Effector memory CD8-positive, alpha-beta T cell (primary cell): ENCODE results near the gene ABCB10.
"Not testable (repeated sequence)": the region's sequence is repeated elsewhere in the genome, so short reads cannot be mapped to it uniquely, and the experiment has no call there.

Experiments used
- ATAC-seq: fragments of 150-1000 bp; cut with Tn5 transposase; replicated peaks from 2 replicates; pipeline ENCODE4 v1.10.0; 2021; ENCODE audit warnings: mild to moderate bottlenecking, moderate library complexity
- DNase-seq, 3 experiments: peaks; one replicate each; pipeline ENCODE4 v3.0.0; 2021
- H3K27ac Mint-ChIP-seq, 2 donors: one replicate each; pipeline ENCODE4 v1.8.0; 2022; ENCODE audit warnings: mild to moderate bottlenecking in 2 of 2, mixed read lengths in 2 of 2, moderate library complexity in 2 of 2
- H3K27me3 Mint-ChIP-seq, 2 donors: one replicate each; pipeline ENCODE4 v1.8.0; 2022; ENCODE audit warnings: mixed read lengths in 2 of 2
- H3K36me3 Mint-ChIP-seq: one replicate; pipeline ENCODE4 v1.8.0; 2022; ENCODE audit warnings: mild to moderate bottlenecking, moderate library complexity, mixed read lengths; ENCODE audit not compliant: insufficient read depth
- H3K4me1 Mint-ChIP-seq, 2 donors: one replicate each; pipeline ENCODE4 v1.8.0; 2022; ENCODE audit warnings: low read depth in 2 of 2, mixed read lengths in 2 of 2
- H3K4me3 Mint-ChIP-seq, 2 donors: one replicate each; pipeline ENCODE4 v1.8.0; 2022; ENCODE audit warnings: mild to moderate bottlenecking in 2 of 2, mixed read lengths in 2 of 2, moderate library complexity in 2 of 2
- H3K9me3 Mint-ChIP-seq, 2 donors: one replicate each; pipeline ENCODE4 v1.8.0; 2022; ENCODE audit warnings: mixed read lengths in 2 of 2

Gene ABCB10

DNA sequence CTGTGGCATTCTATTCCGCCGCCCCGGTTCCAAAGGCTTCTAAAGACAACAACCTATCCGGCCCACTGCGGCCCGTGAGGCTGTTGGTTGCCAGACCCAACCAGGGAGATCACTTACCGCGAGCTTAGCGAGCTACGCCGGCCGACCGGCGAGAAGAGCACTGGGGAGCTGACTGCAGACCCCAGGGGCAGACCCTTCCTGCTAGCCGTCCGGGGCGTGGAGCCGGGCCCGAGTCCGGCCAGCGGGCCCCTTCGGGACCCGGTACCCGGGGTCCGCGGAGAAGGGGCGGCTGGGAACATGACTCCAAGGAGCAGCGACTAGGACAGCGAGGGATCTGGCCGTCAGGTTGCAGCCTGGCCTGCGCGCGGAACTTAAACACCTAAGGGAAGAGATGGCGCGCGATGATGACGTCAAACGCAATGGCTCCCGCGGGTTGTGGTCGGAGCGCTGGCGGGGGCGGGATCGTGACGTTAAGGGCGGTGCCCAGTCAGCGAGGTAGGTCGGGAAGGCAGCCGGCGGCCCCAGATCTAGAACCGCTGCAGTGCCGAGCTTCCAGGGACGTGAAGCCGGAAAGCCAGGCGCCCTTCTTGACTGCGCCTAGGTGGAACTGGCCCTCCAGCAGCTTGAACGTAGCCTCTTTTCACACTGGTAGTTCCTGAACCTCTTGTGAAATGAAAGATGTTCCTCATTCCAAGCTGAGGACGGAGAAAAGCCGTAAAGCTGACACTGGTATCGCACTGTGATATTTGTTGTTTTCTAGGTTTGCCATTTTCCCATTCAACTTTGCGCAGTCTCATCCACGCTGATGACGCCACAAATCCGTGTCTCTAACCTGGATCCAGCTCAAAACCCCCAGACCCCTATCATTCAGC, 50.3 kb downstream of the ABCB10 start, which contains the start of gene NUP133:
NUP133 (minus strand) TSS at position 391 of the 872 bp plus-strand sequence; CDS start at position 299, 92 bp downstream.
- peak; percentile 97 to 98 (median 97) for DNase-seq
- H3K9me3 Mint-ChIP-seq = no peaks in the 10 kb centered on the region
- H3K27ac Mint-ChIP-seq = peak within 1 kb of the TSS; percentile 96 to 97
- H3K27me3 Mint-ChIP-seq = peaks cover 0 to 5% of the 10 kb centered on the region in 2 donors
- peak within 1 kb of the TSS; percentile 88 to 89 for H3K4me3 Mint-ChIP-seq
- peaks cover 28% of the 10 kb centered on the region for H3K36me3 Mint-ChIP-seq
- peaks cover 21 to 27% of the 10 kb centered on the region in 2 donors for H3K4me1 Mint-ChIP-seq
- ATAC-seq = peak; percentile 95

GRCh38 chr1:229507502-229507901, 51.0 kb downstream of the ABCB10 start:
- no peak for DNase-seq
- Mint-ChIP-seq H3K36me3 (peaks cover 34% of the 10 kb centered on the region), H3K4me1 (peaks cover 21 to 27% of the 10 kb centered on the region in 2 donors), H3K4me3 (peak overlapping the region; percentile 88 to 89), H3K27ac (peak overlapping the region; percentile 96 to 97), H3K9me3 (no peaks in the 10 kb centered on the region), H3K27me3 (peaks cover 0 to 5% of the 10 kb centered on the region in 2 donors)
- peak; percentile 2 for ATAC-seq

DNA sequence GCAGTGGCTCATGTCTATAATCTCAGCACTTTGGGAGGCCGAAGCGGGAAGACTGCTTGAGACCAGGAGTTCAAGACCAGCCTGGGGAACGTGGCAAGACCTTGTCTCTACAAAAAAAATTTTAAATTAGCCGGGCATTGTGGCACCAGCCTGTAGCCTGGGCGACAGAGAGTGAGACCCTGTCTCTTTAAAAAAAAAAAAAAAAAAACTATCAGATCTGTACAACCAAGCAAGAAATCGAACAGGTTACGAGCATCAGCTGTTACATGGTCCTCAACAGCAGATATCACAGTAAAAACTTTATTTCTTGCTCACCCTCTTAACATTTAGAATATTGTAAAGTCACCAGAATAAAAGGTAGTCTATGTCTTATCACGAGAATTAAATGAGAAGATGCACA, 51.9 kb downstream of the ABCB10 start:
- Mint-ChIP-seq H3K4me1 (peaks cover 21 to 27% of the 10 kb centered on the region in 2 donors), H3K36me3 (peaks cover 38% of the 10 kb centered on the region), H3K9me3 (no peaks in the 10 kb centered on the region), H3K27ac (no peak overlapping the region), H3K4me3 (peak overlapping the region; percentile 34 to 89), H3K27me3 (peaks cover 0 to 5% of the 10 kb centered on the region in 2 donors)
- ATAC-seq (no peak), DNase-seq (no peak)

- no peak overlapping the region for H3K4me3 Mint-ChIP-seq
- peaks cover 0 to 2% of the 10 kb centered on the region in 2 donors for H3K4me1 Mint-ChIP-seq
- DNase-seq (no peak), ATAC-seq (no peak)
- no peaks in the 10 kb centered on the region for H3K9me3 Mint-ChIP-seq
- no peaks in the 10 kb centered on the region for H3K27me3 Mint-ChIP-seq
- H3K36me3 Mint-ChIP-seq = peaks cover 76% of the 10 kb centered on the region
- no peak overlapping the region for H3K27ac Mint-ChIP-seq
Observed at GRCh38 chr1:229495782-229496181, 62.7 kb downstream of the ABCB10 start.

DNA sequence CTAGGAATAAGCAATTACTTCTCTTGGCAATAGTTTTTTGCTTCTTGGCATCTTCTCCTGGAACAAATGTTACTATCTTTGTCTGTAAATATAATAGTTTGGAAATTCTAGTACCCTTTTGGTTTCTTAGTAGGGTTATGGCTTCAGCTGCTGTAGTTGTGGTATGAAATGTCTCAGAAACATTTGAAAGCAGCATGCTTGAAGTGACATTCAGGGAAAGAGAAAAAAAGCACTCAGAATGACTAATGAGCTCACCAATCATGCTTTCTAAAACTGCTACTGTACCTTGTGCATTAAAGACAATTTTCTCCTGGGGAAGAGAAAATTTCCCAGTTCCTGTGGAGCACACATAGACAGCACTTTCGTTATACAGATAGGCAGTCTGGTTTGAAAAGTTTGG, 71.3 kb downstream of the ABCB10 start:
- Mint-ChIP-seq H3K4me1 (peaks cover 0 to 1% of the 10 kb centered on the region in 2 donors), H3K9me3 (no peaks in the 10 kb centered on the region), H3K27ac (no peak overlapping the region), H3K27me3 (no peaks in the 10 kb centered on the region), H3K4me3 (no peak overlapping the region), H3K36me3 (peaks cover 85% of the 10 kb centered on the region)
- ATAC-seq = no peak
- DNase-seq = no peak

- Mint-ChIP-seq H3K4me3 (no peak overlapping the region), H3K27me3 (no peaks in the 10 kb centered on the region), H3K27ac (peak overlapping the region in 1 of 2 donors; percentile 13), H3K36me3 (peaks cover 93% of the 10 kb centered on the region), H3K9me3 (no peaks in the 10 kb centered on the region), H3K4me1 (peaks cover 0 to 4% of the 10 kb centered on the region in 2 donors)
- DNase-seq (no peak), ATAC-seq (no peak)
Observed at GRCh38 chr1:229485318-229485717, 73.2 kb downstream of the ABCB10 start.

- H3K36me3 Mint-ChIP-seq = peaks cover 70% of the 10 kb centered on the region
- H3K4me3 Mint-ChIP-seq = no peak overlapping the region
- H3K27ac Mint-ChIP-seq = no peak overlapping the region
Observed at GRCh38 chr1:229482511-229482910, 76.0 kb downstream of the ABCB10 start.

DNA sequence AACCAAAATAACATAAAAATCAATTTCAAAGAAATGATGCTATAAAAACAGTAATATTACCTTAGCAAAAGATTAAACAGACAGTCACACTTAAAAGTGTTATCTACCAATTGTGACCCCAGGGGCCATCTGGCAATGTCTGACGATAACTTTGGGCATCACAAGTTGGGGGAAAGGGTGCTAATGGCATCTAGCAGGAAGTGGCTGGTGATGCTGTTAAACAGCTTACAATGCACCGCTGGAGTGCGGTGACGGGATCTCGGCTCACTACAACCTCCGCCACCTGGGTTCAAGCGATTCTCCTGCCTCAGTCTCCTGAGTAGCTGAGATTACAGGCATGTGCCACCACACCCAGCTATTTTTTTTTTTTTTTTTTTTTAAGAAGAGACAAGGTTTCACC, 78.0 kb downstream of the ABCB10 start:
- Mint-ChIP-seq H3K9me3 (no peaks in the 10 kb centered on the region), H3K36me3 (peaks cover 72% of the 10 kb centered on the region), H3K27me3 (no peaks in the 10 kb centered on the region), H3K27ac (peak overlapping the region; percentile 24 to 45), H3K4me3 (no peak overlapping the region), H3K4me1 (peaks cover 4 to 9% of the 10 kb centered on the region in 2 donors)
- peak; percentile 49 for ATAC-seq
- DNase-seq = peak in 1 of 3 experiments; percentile 2

More at GRCh38 chr1:229482511-229482910, 76.0 kb downstream of the ABCB10 start:
- Mint-ChIP-seq H3K4me1 (peaks cover 4 to 9% of the 10 kb centered on the region in 2 donors), H3K27me3 (no peaks in the 10 kb centered on the region), H3K9me3 (no peaks in the 10 kb centered on the region)
- ATAC-seq = no peak
- no peak for DNase-seq

- ATAC-seq (peak; percentile 27), DNase-seq (no peak)
- Mint-ChIP-seq H3K9me3 (no peaks in the 10 kb centered on the region), H3K36me3 (peaks cover 72% of the 10 kb centered on the region), H3K4me1 (peaks cover 4 to 9% of the 10 kb centered on the region in 2 donors), H3K27ac (peak overlapping the region; percentile 10 to 24), H3K27me3 (no peaks in the 10 kb centered on the region), H3K4me3 (no peak overlapping the region)
Observed at GRCh38 chr1:229479660-229480399, 78.7 kb downstream of the ABCB10 start.

DNA sequence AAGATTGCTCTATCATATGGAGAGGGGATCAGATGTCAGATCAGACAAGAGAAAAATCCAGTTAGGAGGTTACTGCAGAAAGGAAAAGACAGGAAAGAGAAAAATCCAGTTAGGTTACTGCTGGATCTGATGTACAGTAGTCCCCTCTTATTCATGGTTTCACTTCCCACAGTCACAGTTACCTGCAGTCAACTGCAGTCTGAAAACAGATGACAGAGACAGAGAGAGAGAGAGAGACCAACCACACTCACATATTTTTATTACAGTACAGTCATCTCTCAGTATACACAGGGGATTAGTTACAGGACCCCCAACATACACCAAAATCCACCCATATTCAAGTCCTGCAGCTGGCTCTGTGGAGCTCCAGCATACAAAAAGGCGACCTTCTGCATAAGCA, 79.7 kb downstream of the ABCB10 start:
- Mint-ChIP-seq H3K4me3 (no peak overlapping the region), H3K4me1 (peaks cover 4 to 9% of the 10 kb centered on the region in 2 donors), H3K27ac (no peak overlapping the region), H3K9me3 (no peaks in the 10 kb centered on the region), H3K36me3 (peaks cover 73% of the 10 kb centered on the region), H3K27me3 (no peaks in the 10 kb centered on the region)
- no peak for ATAC-seq
- DNase-seq = no peak

- not testable (repeated sequence) for H3K27ac Mint-ChIP-seq, H3K27me3 Mint-ChIP-seq, ATAC-seq, DNase-seq, H3K4me1 Mint-ChIP-seq, H3K9me3 Mint-ChIP-seq, H3K4me3 Mint-ChIP-seq
- H3K36me3 Mint-ChIP-seq = peaks cover 54% of the 10 kb centered on the region
Observed at GRCh38 chr1:229475859-229476258, 82.6 kb downstream of the ABCB10 start.

- ATAC-seq (no peak), DNase-seq (no peak)
- no peak overlapping the region for H3K27ac Mint-ChIP-seq
- no peak overlapping the region for H3K4me3 Mint-ChIP-seq
- peaks cover 60% of the 10 kb centered on the region for H3K36me3 Mint-ChIP-seq
- H3K9me3 Mint-ChIP-seq = no peaks in the 10 kb centered on the region
- peaks cover 0 to 4% of the 10 kb centered on the region in 2 donors for H3K4me1 Mint-ChIP-seq
- H3K27me3 Mint-ChIP-seq = no peaks in the 10 kb centered on the region
Observed at GRCh38 chr1:229474509-229474908, 84.0 kb downstream of the ABCB10 start.

DNA sequence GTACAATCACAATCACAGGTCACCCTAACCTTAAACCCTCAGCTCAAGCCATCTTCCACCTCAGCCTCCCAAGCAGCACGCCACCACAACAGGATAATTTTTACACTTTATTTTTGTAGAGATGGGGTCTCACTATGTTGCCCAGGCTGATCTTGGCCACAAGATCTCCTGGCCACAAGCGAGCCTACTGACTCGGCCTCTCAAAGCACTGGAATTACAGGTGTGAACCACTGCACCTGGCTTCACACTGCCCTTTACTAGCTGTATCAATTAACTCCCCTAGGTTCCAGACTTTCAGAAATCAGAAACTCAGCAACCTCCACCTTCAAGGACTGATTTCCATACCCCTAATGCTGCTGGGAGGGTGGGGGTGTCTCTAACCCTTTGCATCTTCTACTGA, 87.3 kb downstream of the ABCB10 start:
- no peaks in the 10 kb centered on the region for H3K27me3 Mint-ChIP-seq
- H3K4me1 Mint-ChIP-seq = peaks cover 0 to 8% of the 10 kb centered on the region in 2 donors
- no peaks in the 10 kb centered on the region for H3K9me3 Mint-ChIP-seq
- peak overlapping the region in 1 of 2 donors; percentile 46 for H3K27ac Mint-ChIP-seq
- ATAC-seq (no peak), DNase-seq (no peak)
- peaks cover 68% of the 10 kb centered on the region for H3K36me3 Mint-ChIP-seq
- H3K4me3 Mint-ChIP-seq = no peak overlapping the region
